Stimulated activated CD4-positive, alpha-beta T cell treated with anti-CD3 and anti-CD28 coated beads, TNF-alpha, amount 100 ng/mL, for 48 hours (primary cell): ENCODE data around the gene SEPTIN3.

Source experiments
- DNase-seq, 3 donors: peaks; one replicate each; pipeline ENCODE4 v3.0.0-alpha.2; 2020; ENCODE audit warnings: low read depth in 3 of 3

Gene SEPTIN3, protein sequence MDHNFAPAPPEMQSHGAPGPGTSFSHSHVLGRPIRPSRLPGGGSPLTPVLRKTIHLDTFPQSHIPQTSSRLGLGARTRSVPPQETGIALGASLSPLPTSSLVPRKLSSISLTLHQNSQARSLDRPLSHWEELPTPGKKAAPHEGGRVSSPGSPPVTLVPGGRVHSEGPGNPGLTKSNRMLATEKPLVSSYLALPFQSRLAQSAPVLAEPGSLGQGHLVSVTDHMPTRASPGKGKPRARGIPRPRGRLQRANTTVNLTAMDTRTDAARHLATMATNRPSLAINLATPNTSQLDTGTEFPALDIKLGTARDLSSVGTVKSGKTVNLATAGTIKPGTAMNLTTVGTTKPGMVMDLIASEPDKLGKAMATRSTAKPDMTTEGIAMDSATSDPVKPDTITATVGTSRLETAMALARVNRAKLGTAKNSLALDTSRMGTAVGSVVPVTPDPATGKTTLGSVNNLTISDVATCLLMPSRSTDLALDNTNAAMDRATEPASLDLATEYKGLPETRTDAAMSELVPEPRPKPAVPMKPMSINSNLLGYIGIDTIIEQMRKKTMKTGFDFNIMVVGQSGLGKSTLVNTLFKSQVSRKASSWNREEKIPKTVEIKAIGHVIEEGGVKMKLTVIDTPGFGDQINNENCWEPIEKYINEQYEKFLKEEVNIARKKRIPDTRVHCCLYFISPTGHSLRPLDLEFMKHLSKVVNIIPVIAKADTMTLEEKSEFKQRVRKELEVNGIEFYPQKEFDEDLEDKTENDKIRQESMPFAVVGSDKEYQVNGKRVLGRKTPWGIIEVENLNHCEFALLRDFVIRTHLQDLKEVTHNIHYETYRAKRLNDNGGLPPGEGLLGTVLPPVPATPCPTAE

DNA sequence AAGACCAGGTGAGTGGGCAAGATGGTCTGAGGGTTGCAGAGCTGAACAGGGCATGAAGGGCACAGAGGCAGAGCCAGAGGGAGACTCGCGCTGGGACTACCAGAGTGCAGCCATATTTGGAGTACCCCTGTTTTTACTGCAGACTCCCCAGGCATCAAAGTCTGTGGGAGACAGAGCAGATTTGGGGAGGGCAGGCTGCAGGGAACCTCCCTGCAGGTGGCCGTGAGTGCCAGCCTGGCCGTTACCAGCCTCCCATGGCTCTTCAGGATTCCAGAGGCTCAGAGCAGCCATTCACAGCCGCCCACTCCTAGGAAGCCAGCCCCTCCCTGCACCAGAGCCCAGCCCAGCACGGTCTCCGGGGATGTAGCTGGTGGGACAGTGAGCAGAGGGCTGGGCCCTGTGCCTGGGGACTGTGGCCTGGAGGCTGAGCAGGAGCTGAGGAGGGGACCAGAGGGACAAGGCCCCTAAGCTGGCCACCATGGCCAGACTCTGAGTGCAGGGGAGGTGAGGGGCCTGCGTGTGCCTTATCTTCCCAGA, at the start of gene SEPTIN3:
SEPTIN3 (plus strand) TSS at position 334 of the 537 bp plus-strand sequence. CDS start 2,050 bp downstream, outside the sequence.
- no peak for DNase-seq

DNA sequence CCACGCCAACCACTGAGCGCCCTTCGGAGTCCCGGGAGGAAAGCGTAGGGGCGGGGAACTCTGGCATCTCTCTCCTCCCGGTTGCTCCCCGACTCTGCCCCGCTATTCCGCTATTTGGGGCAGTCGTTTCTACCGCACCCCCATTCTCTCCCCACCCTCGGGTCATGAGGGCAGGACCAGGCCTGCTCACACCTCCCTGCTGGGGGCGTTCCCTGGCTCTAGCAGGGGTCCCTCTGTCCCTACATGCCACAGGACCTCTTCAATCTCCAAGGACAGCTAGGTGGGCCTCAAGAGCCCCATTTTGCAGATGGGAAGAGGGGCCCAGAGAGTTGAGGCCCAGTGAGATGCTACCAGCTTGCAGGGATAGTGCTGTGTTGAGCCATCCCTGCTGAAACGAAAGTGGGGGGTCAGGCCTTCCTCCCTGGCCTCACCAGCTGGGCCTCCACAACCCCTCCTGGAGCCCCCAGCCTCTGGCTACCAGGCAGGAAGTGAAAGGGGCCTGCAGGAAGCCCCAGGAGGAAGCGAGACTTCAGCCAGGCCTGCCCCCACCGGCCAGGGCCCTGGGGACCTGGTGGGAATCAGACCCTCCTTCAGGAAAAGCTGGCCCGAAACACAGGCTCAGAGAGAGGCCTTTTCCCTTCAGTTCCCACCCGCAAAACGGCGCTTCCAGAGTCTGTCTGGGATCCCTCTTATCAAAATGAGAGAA, 48.8 kb upstream of the SEPTIN3 start:
- DNase-seq, result no peak

DNA sequence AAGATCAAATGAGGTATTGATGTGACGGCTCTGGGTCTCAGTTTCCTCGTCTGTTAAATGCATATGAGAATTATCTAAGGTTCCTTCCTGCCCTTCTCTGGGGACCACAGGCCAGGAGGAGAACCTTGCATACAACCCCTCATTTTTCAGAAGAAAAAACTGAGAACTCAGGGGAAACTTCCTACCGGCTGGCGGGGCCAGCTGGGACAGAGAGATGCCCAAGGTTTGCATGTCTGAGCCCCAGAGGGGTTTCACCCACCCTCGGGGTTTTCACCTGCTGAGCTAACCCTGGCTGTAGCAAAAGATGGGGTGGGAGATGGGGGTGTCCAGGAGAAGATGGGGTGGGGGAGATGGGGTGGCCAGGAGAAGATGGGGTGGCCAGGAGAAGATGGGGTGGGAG, 46.9 kb upstream of the SEPTIN3 start:
- no peak for DNase-seq

DNA sequence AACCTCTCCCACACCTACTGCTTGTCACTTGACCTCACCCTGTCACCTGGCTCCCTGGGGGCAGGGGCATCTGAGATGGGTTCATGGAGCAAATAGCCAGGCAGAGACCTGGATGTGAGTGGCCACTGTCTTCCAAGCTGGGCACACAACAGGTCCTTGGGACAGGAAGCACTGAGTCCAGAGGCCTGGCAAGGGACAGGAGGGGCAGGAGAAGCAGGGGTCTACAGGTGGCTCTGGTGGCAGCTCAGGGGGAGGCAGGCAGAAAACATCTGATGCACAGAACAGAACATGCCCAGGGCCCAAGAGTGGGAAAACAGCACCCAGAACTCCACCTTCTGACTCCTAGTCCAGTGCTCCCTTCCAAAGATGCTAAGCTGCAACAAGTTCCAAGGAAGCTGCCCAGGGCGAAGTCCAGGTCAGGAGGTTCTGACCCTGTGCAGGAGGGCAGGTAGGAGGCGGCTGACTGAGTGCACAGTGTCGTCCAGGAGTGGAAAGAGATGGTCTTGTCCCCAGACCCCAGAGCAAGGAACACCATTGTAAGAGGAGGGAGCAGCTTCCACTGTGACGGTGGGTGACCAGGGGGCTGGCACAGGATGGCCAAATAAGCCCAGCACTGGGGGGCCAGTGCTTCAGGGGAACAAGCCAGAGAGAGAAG, 46.2 kb upstream of the SEPTIN3 start:
- DNase-seq, result no peak

DNA sequence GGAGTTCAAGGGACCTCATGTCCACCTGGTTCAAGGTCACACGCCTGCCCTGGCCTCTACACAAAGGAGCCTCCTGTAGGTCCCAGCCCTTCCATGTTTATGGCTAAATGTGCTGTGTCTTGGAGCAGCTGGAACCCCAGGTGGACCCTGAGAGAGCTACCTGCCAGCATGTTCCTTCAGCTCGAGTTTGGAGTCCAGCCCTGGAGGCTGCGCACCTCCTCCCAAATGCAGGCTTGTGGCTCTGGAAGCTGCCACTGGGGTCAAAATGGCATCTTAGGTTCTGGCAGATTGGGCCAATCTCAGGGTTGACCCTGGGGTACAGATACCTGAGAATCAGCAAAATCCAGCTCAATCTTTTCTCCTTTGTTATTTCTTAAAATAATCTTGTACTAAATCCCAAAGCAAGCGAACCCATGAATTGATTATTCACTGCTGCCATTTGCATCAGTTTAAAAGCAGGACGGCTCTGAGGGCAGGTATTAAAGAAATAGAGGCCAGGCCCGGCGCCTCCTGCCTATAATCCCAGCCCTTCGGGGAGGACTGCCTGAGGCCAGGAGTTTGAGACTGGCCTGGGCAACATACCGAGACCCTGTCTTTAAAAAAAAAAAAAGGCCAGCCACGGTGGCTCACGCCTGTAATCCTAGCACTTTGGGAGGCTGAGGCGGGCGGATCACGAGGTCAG, 45.5 kb upstream of the SEPTIN3 start:
- no peak for DNase-seq

DNA sequence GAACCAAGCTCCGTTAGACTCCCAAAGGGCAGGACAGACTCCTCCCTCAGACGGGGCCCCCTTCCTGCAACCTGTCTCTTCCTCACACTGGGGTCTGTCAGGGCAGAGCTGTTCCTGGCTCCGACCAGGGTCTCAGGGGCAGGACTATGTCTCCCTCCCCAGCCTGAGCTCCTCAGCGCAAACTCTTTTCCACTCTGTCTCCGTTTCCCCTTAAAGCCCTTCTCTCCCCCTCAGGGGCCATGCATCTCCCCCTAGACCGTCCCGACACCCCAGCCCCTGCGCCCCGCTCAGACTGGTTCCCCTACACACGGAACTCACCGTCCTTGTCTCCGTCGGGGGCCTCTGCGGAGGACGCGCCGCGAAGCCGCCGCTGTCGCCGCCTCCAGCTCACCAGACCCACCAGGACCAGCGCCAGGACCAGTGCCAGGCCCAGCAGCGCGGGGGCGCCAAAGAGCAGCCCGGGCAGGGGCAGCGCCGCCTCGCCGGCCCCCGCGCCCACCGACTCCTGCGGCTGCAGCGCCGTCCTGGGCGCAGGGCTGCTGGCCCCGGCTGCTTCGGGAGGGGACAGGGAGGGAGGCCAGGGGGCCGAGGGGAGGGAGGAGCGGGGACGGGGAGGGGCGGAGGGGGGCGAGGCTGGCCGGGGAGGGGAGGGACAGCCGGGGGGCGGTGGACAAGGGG, 43.3 kb upstream of the SEPTIN3 start:
- DNase-seq, result peak; percentile 52 to 79 (median 63)

DNA sequence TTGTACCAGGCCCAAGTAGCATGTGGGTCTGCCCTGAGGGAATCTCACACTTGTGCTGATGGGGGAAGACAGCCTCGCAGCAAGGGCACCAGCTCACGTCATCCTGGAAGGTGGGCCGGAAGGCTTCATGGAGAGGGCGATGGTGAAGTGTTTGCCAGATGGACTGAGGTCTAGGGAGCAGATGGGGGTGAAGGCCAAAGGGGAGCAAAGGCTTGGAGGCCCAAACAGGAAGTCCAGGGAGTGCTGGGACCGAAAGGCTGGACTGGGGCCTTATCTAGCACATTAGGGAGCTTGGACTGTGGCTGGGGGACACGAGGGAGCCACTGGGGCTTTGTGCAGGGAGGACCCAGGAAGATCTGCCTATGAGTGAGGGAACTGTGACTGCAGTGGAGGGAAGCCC, 41.4 kb upstream of the SEPTIN3 start:
- no peak for DNase-seq

DNA sequence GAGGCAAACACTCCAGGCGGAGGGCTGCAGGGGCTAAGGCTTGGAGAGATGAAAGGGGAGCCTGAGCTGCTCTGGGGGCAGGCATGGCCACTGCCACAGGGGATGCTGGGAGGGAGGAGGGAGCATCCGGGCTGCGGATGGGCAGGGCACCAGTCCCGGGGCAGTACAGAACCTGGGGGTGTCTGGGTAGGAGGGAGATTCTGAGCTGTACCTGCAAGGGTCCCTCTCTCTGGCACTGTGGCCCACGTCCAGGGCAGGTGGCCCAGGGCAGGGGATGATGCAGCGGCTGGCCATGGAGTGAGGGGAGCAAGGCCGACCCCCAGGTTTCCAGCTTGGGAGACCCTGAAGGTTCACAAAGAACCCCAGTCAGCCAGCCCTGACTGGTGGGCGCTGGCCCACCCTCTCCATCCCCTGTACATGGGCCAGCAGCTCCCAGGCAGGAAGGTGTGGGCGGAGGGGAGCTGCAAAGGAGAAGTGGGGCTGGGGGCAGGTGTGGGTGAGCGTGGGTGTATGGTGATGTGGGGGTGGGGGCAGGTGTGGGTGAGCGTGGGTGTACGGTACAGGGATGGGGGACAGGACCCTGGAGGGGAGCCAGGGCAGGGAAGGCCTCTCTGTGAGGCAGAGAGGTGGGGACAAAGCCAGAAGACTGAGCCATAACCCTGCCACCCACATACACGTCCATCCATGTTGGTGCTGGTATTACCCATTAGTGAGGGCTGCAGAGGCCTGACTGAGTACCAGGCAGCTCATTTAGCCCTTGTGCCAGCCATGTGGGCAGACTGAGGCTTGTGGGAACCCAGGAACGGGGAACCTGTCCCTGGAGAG, 40.4 kb upstream of the SEPTIN3 start:
- no peak for DNase-seq

DNA sequence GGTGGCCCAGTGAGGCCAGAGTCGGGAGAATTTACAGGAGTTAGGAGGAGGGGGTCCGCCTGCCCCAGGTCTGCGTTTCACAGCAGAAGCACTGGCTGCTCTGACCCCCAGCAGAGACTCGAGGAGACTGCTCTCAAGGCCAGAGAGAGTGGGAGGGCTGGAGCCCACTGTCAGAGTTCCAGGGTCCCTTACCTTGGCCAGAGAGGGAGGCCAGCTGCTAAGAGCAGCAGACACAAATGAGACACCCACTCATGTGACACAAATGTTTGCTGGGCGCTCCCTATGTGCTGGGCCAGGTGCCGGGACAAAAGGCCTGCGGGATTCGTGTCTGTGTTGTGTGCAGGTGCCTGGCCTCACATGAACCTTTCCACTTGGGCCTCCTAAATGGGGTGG, 39.8 kb upstream of the SEPTIN3 start:
- DNase-seq, result no peak

DNA sequence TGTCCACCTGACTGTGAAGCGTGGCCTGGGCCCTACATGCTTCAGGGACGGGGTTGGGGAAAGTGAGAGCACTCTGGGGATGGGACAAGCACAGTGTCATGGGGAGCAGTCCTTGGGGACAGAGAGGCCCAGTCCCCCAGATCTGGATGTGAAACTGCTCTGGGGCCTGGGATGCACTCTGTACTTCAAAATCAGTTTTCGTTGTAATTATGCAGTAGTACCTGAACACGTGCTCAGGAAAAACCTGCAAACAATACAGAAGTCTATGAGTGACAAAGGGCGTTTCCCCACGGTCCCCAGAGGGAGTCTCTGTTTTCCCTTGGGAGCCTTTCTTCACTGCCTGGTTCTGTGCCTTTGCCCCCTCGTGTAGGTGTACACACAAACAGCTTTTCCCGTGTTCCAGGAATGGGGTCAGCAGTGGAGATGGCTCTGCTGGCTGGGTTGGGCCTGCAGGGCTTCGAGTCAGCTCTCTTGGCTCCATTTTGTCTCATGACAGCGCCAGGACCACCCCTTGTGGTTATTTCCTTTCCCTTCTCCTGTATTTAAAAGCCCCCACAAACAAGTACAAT, 37.5 kb upstream of the SEPTIN3 start:
- no peak for DNase-seq

DNA sequence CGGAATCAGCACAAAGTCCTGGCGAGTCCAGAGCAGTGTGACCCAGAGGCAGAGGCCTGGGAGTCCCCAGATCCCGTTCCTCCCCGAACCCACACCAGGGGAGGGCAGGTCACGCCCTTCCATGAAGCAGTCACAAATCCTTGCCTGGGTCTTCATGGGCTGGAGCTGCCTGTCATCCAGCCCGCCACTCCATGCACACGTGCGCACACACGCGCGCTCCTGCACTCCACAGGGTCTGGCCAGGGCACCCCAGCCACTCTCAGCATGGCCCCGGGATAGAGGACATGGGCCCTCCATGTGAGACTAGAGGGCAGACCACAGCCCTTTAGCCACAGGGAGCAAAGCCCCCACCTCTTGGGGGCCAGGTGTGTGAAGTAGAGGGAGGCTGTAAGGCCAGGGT, 36.9 kb upstream of the SEPTIN3 start:
- no peak for DNase-seq

DNA sequence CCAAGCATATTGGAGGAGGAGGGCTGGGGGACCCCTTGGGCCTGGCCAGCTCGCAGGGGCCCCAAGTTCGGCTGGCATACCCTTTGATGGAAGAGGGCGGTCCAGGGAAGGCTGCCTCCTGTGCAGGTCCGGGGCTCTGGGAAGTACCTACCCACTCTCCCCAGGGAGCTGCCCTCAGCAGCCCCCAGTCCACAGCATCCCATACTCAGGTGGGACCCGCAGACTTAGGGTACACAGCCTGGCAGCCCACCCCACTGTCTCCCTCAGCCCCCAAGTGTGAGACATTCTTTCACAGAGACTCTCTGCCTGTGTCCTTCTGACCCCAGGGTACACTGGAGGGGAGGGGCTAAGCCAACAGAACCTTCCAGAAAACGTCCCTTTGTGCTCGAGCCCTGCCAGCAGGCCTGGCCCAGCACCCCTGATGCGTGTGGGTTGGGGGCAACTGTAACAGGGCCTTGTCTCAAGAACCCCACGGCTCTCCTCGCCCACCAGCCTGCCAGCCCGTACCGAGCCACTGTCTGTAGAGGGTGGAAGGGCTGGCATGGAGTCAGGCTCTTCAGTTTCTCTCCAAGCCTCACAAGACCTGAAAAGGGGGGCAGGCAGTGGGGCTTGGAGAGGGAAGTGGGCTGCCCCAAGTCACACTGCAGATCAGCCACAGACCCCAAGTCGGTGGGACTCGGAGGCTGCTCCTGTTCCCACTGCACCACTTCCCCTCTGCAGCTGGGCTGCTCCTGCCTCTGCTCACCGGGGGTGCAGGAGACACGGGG, 35.6 kb upstream of the SEPTIN3 start:
- DNase-seq, result no peak

DNA sequence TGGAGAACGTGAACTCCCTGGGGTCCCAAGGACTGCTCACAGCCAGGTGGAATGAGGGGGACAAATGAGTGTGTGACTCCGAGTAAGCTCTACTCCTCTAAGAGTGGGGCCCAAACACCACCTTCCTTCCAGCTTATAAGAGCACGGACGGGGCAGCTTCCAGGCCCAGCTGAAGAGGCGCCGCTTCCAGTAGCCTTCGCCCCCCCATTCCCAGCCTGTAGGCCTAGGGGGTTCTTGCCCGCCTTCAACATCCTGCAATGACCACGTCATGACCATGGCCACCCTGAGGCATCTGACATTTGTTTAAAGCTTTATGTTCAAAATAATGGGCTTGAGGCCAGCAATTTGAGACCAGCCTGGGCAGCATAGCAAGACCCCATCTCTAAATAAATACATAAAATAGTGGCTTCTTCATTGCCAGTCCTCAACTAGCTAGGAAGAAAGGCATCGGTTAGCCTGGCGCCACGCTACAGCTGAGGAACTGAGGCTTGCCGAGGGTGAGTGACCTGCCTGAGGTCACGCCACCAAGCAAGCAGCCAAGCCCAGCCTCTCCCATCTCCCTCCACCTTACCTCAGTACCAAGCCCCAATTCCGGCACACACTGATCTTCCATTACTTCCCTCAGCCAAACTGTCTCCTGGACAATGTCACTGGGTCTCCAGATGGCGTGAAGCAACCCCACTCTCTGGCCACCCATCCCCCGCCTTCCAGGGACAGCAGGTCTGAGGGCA, 34.8 kb upstream of the SEPTIN3 start:
- DNase-seq, result no peak

DNA sequence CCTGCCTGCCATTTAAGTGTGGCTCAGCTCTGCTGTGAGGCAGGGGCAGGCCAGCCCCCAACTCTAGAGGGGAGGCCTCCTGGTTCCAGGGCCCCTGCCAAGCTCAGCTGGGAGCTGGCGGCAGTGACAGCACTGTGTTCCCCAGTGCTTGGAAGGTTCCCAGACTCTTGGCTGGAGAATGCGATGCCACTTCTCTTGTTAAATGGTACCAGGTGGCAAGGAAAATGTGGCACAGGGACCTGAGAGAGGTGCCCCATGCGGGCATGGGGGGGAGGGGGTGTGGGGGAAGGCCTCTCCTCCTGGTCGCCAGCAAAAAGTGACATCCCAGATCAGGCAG, 34.3 kb upstream of the SEPTIN3 start:
- no peak for DNase-seq

DNA sequence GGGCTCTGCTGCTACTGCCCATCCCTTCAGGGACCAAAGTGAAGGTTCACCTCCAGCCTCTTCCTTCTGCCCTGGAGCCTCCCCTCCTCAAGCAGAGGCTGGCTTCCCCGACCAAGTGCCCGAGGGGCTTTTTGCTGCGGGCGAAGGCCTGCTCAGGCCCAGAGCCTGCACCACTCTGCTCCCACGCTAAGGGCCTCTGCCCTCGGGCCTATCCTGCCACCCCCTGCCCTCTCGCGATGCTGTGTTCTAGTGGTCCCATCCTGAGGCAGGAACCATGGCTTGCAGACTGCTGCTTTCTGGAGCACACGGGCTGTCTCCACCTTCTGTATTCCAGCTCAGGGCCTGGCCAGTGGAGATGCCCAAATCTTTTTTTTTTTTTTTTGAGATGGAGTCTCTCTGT, 33.7 kb upstream of the SEPTIN3 start:
- DNase-seq, result no peak

DNA sequence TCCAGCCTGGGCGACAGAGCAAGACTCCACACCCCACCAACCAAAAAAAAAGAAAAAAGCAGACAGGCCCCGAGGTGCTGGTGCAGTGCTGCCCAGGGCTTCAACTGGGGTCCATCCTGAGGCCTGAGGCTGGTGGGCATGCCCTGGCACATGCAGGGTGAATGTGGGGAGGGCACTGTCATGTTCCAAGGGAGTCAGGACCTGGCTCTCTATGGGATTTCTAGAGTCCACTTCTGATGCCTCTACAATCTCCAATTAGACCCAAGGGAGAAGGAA, 32.4 kb upstream of the SEPTIN3 start:
- no peak for DNase-seq

DNA sequence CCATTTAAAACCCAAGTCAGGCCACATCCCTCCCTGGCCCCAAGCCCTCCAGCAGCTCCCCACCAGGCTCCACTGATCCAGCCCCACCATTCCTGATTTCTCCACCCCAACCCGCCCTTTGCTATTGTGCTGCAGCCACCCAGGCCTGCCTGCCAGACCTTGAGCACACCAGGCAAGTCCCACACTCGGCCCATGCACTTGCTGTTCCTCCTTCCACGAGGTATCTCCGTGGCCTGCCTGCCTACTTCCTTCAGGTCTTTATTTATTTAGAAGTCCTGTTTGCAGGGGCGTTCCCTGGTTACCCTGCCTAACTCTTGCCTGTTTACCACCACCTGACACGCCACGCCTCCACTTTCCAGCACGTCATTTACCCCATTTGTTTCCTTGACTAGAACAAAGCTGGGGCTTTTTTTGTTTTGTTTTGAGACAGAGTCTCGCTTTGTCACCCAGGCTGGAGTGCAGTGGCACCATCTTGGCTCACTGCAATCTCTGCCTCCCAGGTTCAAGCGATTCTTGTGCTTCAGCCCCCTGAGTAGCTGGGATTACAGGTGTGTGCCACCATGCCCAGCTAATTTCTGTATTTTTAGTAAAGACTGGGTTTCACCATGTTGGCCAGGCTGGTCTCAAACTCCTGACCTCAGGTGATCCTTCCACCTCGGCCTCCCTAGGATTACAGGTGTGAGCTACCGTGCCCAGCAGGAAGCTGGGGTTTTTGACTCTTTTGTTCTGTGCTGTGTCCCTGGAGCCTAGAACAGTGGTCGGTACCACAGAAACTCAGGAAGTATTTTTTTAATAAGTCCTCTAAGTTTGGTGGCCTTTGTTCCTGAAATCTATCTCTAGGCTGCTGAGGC, 29.0 kb upstream of the SEPTIN3 start:
- DNase-seq, result peak; percentile 90 to 95 (median 90)
